Neural cell (in vitro differentiated cells): ENCODE results near the gene DUSP2. TPM values are rescaled to one million over a fixed set of nuclear protein-coding genes. Genes with fewer than 3 reads are reported as not detected.

Source experiments
- H2AFZ ChIP-seq: fragments of 200-600, 300-800 bp; sonication (generic), shearing (Covaris generic); 2 replicates; pipeline ENCODE4 v1.6.0; 2014; ENCODE audit warnings: low read depth, mild to moderate bottlenecking, antibody characterized with exemption, low read length, moderate library complexity
- H3F3A ChIP-seq: fragments of 200-600 bp; shearing (Covaris generic); 2 replicates; pipeline ENCODE4 v1.6.1; 2016; ENCODE audit warnings: mild to moderate bottlenecking, moderate library complexity, mixed read lengths, antibody characterized with exemption, low read length; ENCODE audit not compliant: insufficient read depth, poor library complexity, severe bottlenecking
- H3K27ac ChIP-seq: fragments of 200-600, 300-800 bp; sonication (generic), shearing (Covaris generic); 2 replicates; pipeline ENCODE4 v1.5.1; 2014; ENCODE audit warnings: mild to moderate bottlenecking, low read length, moderate library complexity
- H3K27me3 ChIP-seq: fragments of 300-800, 200-600 bp; sonication (generic), shearing (Covaris generic); 2 replicates; pipeline ENCODE4 v1.6.0; 2014; ENCODE audit warnings: mild to moderate bottlenecking, low read depth, low read length, moderate library complexity; ENCODE audit not compliant: insufficient read depth
- H3K36me3 ChIP-seq: fragments of 300-800, 200-600 bp; sonication (generic), shearing (Covaris generic); 2 replicates; pipeline ENCODE4 v1.5.1; 2014; ENCODE audit warnings: mild to moderate bottlenecking, antibody characterized with exemption, low read length, moderate library complexity; ENCODE audit not compliant: insufficient read depth
- H3K4me2 ChIP-seq: fragments of 300-800, 200-600 bp; sonication (generic), shearing (Covaris generic); 2 replicates; pipeline ENCODE4 v1.6.0; 2014; ENCODE audit warnings: mild to moderate bottlenecking, low read length
- H3K4me3 ChIP-seq: fragments of 300-800, 200-600 bp; sonication (generic), shearing (Covaris generic); 2 replicates; pipeline ENCODE4 v1.5.1; 2014; ENCODE audit warnings: mild to moderate bottlenecking, low read length, moderate library complexity
- H3K79me2 ChIP-seq: fragments of 200-600 bp; shearing (Covaris generic); replicated peaks from 2 replicates; pipeline ENCODE4 v1.6.0; 2014; ENCODE audit warnings: mild to moderate bottlenecking, low read length, moderate library complexity; ENCODE audit not compliant: insufficient read depth
- H3K9ac ChIP-seq: fragments of 300-800, 200-600 bp; sonication (generic), shearing (Covaris generic); 2 replicates; pipeline ENCODE4 v1.6.1; 2016; ENCODE audit warnings: mild to moderate bottlenecking, low read length, mixed read lengths
- H3K9me2 ChIP-seq: fragments of 200-600 bp; shearing (Covaris generic); 2 replicates; pipeline ENCODE4 v1.6.1; 2016; ENCODE audit warnings: mild to moderate bottlenecking, low read length, mixed read lengths; ENCODE audit not compliant: insufficient read depth
- H3K9me3 ChIP-seq: fragments of 200-600, 300-800 bp; sonication (generic), shearing (Covaris generic); 2 replicates; pipeline ENCODE4 v1.6.1; 2016; ENCODE audit warnings: mild to moderate bottlenecking, mixed run types, low read length, moderate library complexity, mixed read lengths
- H4K20me1 ChIP-seq: fragments of 200-600 bp; shearing (Covaris generic); 2 replicates; pipeline ENCODE4 v1.6.1; 2016; ENCODE audit warnings: mild to moderate bottlenecking, mixed run types; ENCODE audit not compliant: insufficient read depth
- CTCF ChIP-seq: fragments of 450-650 bp; IDR thresholded peaks from 2 replicates; pipeline ENCODE4 v1.5.1; 2014; ENCODE audit warnings: antibody characterized with exemption, mild to moderate bottlenecking, moderate library complexity; ENCODE audit not compliant: poor library complexity, severe bottlenecking
- EP300 ChIP-seq: fragments of 450-650 bp; conservative IDR thresholded peaks from 2 replicates; pipeline ENCODE4 v1.6.1; 2014; ENCODE audit warnings: antibody characterized with exemption, mild to moderate bottlenecking, moderate library complexity; ENCODE audit not compliant: poor library complexity, severe bottlenecking
- EZH2 ChIP-seq: fragments of 200-600, 300-800 bp; shearing (Covaris generic), sonication (generic); IDR thresholded peaks from 2 replicates; pipeline ENCODE4 v1.6.1; 2014; ENCODE audit warnings: antibody characterized with exemption, low read length, borderline replicate concordance, mild to moderate bottlenecking; ENCODE audit not compliant: insufficient read depth, poor library complexity, severe bottlenecking
- MXI1 ChIP-seq: fragments of 450-650 bp; conservative IDR thresholded peaks from 2 replicates; pipeline ENCODE4 v1.6.1; 2014; ENCODE audit warnings: antibody characterized with exemption, mild to moderate bottlenecking; ENCODE audit not compliant: poor library complexity, severe bottlenecking
- POLR2AphosphoS5 ChIP-seq: IDR thresholded peaks from 2 replicates; pipeline ENCODE4 v1.6.1; 2012
- RAD21 ChIP-seq: fragments of 450-650 bp; conservative IDR thresholded peaks from 2 replicates; pipeline ENCODE4 v1.6.1; 2014; ENCODE audit warnings: antibody characterized with exemption, mild to moderate bottlenecking, moderate library complexity
- REST ChIP-seq: IDR thresholded peaks from 2 replicates; pipeline ENCODE4 v1.6.1; 2012; ENCODE audit warnings: borderline replicate concordance
- SMC3 ChIP-seq: fragments of 450-650 bp; conservative IDR thresholded peaks from 2 replicates; pipeline ENCODE4 v1.6.1; 2014; ENCODE audit warnings: antibody characterized with exemption, mild to moderate bottlenecking, moderate library complexity; ENCODE audit not compliant: poor library complexity
- TAF1 ChIP-seq: IDR thresholded peaks from 2 replicates; pipeline ENCODE4 v1.6.1; 2012; ENCODE audit warnings: low read depth
- polyA plus RNA-seq: library from polyadenylated mRNA; depleted of rRNA; stranded (reverse); fragments of >200 nt; gene quantifications from 2 replicates; pipeline ENCODE4 v1.2.3, GENCODE V29; 2014

Gene DUSP2
- polyA plus RNA-seq, 1 donor from 2014 or later: 2.1 TPM

GRCh38 chr2:96152304-96153161, 7.3 kb upstream of the DUSP2 start:
- Histone ChIP-seq H3K9me3 (no peaks in the 10 kb centered on the region), H2AFZ (no peak overlapping the region), H3K9me2 (no peaks in the 10 kb centered on the region), H3K4me3 (no peak overlapping the region), H4K20me1 (no peaks in the 10 kb centered on the region), H3K9ac (no peak overlapping the region), H3K27me3 (no peaks in the 10 kb centered on the region), H3K4me2 (no peak overlapping the region), H3K27ac (no peak overlapping the region), H3K36me3 (no peaks in the 10 kb centered on the region), H3F3A (no peaks in the 10 kb centered on the region), H3K79me2 (no peaks in the 10 kb centered on the region)
- TF ChIP-seq EZH2 (no peak), RAD21 (no peak), CTCF (no peak), REST (no peak), TAF1 (no peak), SMC3 (no peak), MXI1 (no peak), POLR2AphosphoS5 (no peak), EP300 (no peak)

- no peaks in the 10 kb centered on the region for H3K9me2 ChIP-seq
- H4K20me1 ChIP-seq: no peaks in the 10 kb centered on the region
- H2AFZ ChIP-seq: no peak overlapping the region
- no peaks in the 10 kb centered on the region for H3K9me3 ChIP-seq
- peaks cover 3% of the 10 kb centered on the region for H3K27me3 ChIP-seq
- no peak overlapping the region for H3K9ac ChIP-seq
- no peaks in the 10 kb centered on the region for H3F3A ChIP-seq
- no peak overlapping the region for H3K4me3 ChIP-seq
- H3K36me3 ChIP-seq: no peaks in the 10 kb centered on the region
- TF ChIP-seq TAF1 (no peak), EP300 (no peak), EZH2 (no peak), CTCF (no peak), MXI1 (no peak), REST (no peak), SMC3 (no peak), POLR2AphosphoS5 (no peak), RAD21 (no peak)
- no peaks in the 10 kb centered on the region for H3K79me2 ChIP-seq
- no peak overlapping the region for H3K4me2 ChIP-seq
- H3K27ac ChIP-seq: no peak overlapping the region
Observed at GRCh38 chr2:96151595-96152303, 6.5 kb upstream of the DUSP2 start.
